GM18951 (cell line): ENCODE measurements around the gene PTPRR.
"Not testable (repeated sequence)": the region's sequence is repeated elsewhere in the genome, so short reads cannot be mapped to it uniquely, and the experiment has no call there.

ENCODE experiments used
- POLR2A ChIP-seq: IDR thresholded peaks from 4 replicates; pipeline ENCODE4 v1.6.1; 2011; ENCODE audit warnings: mild to moderate bottlenecking; ENCODE audit not compliant: insufficient read length, insufficient read depth; ENCODE audit errors: extremely low read depth
- in situ Hi-C: fragments of 300-500 bp; cut with MboI; formaldehyde crosslinking; loops from one replicate; pipeline ENCODE4 v1.12.0; 2022; ENCODE audit warnings: low sequenced_read_pairs, mixed read lengths, inconsistent platforms; ENCODE audit not compliant: unreplicated experiment

Gene PTPRR

GRCh38 chr12:70752327-70752726 is 168.2 kb downstream of the PTPRR start:
- in situ Hi-C loops = no loop called here
- TF ChIP-seq POLR2A = no peak

- TF ChIP-seq POLR2A = no peak
- in situ Hi-C loops = no loop called here
Measured at GRCh38 chr12:70749931-70750330, 170.6 kb downstream of the PTPRR start.

- in situ Hi-C loops = no loop called here
- TF ChIP-seq POLR2A = no peak
Measured at GRCh38 chr12:70748809-70749208, 171.7 kb downstream of the PTPRR start.

GRCh38 chr12:70747445-70748260 is 172.9 kb downstream of the PTPRR start:
- in situ Hi-C loops = no loop called here
- no peak for TF ChIP-seq POLR2A

- in situ Hi-C loops = no loop called here
- no peak for TF ChIP-seq POLR2A
Measured at GRCh38 chr12:70745048-70745447, 175.5 kb downstream of the PTPRR start.

- no peak for TF ChIP-seq POLR2A
- in situ Hi-C loops = no loop called here
Measured at GRCh38 chr12:70744178-70744577, 176.4 kb downstream of the PTPRR start.

- in situ Hi-C loops = no loop called here
- TF ChIP-seq POLR2A = no peak
Measured at GRCh38 chr12:70741256-70741655, 179.3 kb downstream of the PTPRR start.

- in situ Hi-C loops = no loop called here
- TF ChIP-seq POLR2A = no peak
Measured at GRCh38 chr12:70739756-70740155, 180.8 kb downstream of the PTPRR start.

GRCh38 chr12:70736351-70737133 is 184.0 kb downstream of the PTPRR start:
- in situ Hi-C loops = no loop called here
- no peak for TF ChIP-seq POLR2A

GRCh38 chr12:70735197-70735596 is 185.3 kb downstream of the PTPRR start:
- in situ Hi-C loops = not testable (repeated sequence)

GRCh38 chr12:70733385-70733784 is 187.2 kb downstream of the PTPRR start:
- in situ Hi-C loops = no loop called here
- no peak for TF ChIP-seq POLR2A

GRCh38 chr12:70732287-70732686 is 188.3 kb downstream of the PTPRR start:
- no peak for TF ChIP-seq POLR2A
- in situ Hi-C loops = no loop called here

- TF ChIP-seq POLR2A = no peak
- in situ Hi-C loops = no loop called here
Measured at GRCh38 chr12:70730675-70731180, 189.8 kb downstream of the PTPRR start.

- in situ Hi-C loops = loop anchor here (25.0 kb wide), 1 partner anchor 837 kb away; no protein-coding TSS in a partner anchor
Measured at GRCh38 chr12:70724444-70724843, 196.1 kb downstream of the PTPRR start.

More at GRCh38 chr12:70724444-70724843, 196.1 kb downstream of the PTPRR start:
- TF ChIP-seq POLR2A = no peak
